ENCODE measurements around the gene SIRT3. TPM values are rescaled to one million over a fixed set of nuclear protein-coding genes. Genes with fewer than 3 reads are reported as not detected.

SIRT3 gene
- polyA plus RNA-seq, 1 donor (not counting 4 experiments of a cell fraction or from before 2014, with no cell fraction given): 12.6 TPM

- FAIRE-seq (no peak), DNase-seq (ENCODE audit: low read depth, low spot score) (no peak)
- H3K27ac ChIP-seq (ENCODE audit: control insufficient read depth, insufficient read depth, low read length): no peak overlapping the region
- TF ChIP-seq CTCF (optimal IDR thresholded peaks at IDR 0.05 in 1 of 3, IDR thresholded peaks at IDR 0.05 in 1 of 3, conservative IDR thresholded peaks at IDR 0.05 in 1 of 3; ENCODE audit: extremely low read depth in 1 of 3, insufficient read depth in 2 of 3, low read length in 3 of 3) (no peak), EZH2 (IDR thresholded peaks at IDR 0.05; ENCODE audit: low read length) (no peak)
- no peaks in the 10 kb centered on the region for H3K9me3 ChIP-seq (ENCODE audit: control insufficient read depth, low read depth, low read length)
- no peaks in the 10 kb centered on the region for H3K36me3 ChIP-seq (ENCODE audit: control insufficient read depth in 2 of 2, extremely low read depth in 1 of 2, insufficient read depth in 2 of 2, low read length in 2 of 2)
- H2AFZ ChIP-seq (ENCODE audit: control insufficient read depth, low read length): no peak overlapping the region
- no peaks in the 10 kb centered on the region for H3K9me1 ChIP-seq (ENCODE audit: control insufficient read depth, extremely low read depth, insufficient read depth, low read length)
- H3K4me3 ChIP-seq (ENCODE audit: control insufficient read depth in 2 of 3, extremely low read depth in 1 of 3, insufficient read depth in 2 of 3, low read depth in 1 of 3, low read length in 3 of 3): no peak overlapping the region
- no peaks in the 10 kb centered on the region for H3K79me2 ChIP-seq (ENCODE audit: control insufficient read depth, insufficient read depth, low read length)
- no peaks in the 10 kb centered on the region for H4K20me1 ChIP-seq (ENCODE audit: control insufficient read depth, extremely low read depth, insufficient read depth, low read length)
- H3K4me1 ChIP-seq (ENCODE audit: control insufficient read depth, extremely low read depth, insufficient read depth, low read length): no peaks in the 10 kb centered on the region
- no peak overlapping the region for H3K9ac ChIP-seq (ENCODE audit: control insufficient read depth, extremely low read depth, insufficient read depth, low read length)
- H3K27me3 ChIP-seq (ENCODE audit: control insufficient read depth, extremely low read depth, insufficient read depth, low read length): peaks cover 43% of the 10 kb centered on the region
- H3K4me2 ChIP-seq (ENCODE audit: control insufficient read depth, extremely low read depth, insufficient read depth, low read depth, low read length): no peak overlapping the region
- dilution Hi-C loops (cut with MboI; ENCODE audit: extremely low pct_ligation_motif_present, low sequenced_read_pairs): no loop called here
Observed at GRCh38 chr11:276219-276618, 40.1 kb upstream of the SIRT3 start.

- TF ChIP-seq CTCF (optimal IDR thresholded peaks at IDR 0.05 in 1 of 3, IDR thresholded peaks at IDR 0.05 in 1 of 3, conservative IDR thresholded peaks at IDR 0.05 in 1 of 3; ENCODE audit: extremely low read depth in 1 of 3, insufficient read depth in 2 of 3, low read length in 3 of 3) (no peak), EZH2 (IDR thresholded peaks at IDR 0.05; ENCODE audit: low read length) (no peak)
- no peak overlapping the region for H3K4me3 ChIP-seq (ENCODE audit: control insufficient read depth in 2 of 3, extremely low read depth in 1 of 3, insufficient read depth in 2 of 3, low read depth in 1 of 3, low read length in 3 of 3)
- H4K20me1 ChIP-seq (ENCODE audit: control insufficient read depth, extremely low read depth, insufficient read depth, low read length): no peaks in the 10 kb centered on the region
- no peaks in the 10 kb centered on the region for H3K9me1 ChIP-seq (ENCODE audit: control insufficient read depth, extremely low read depth, insufficient read depth, low read length)
- no peak for FAIRE-seq
- dilution Hi-C loops (cut with MboI; ENCODE audit: extremely low pct_ligation_motif_present, low sequenced_read_pairs): no loop called here
- no peak overlapping the region for H2AFZ ChIP-seq (ENCODE audit: control insufficient read depth, low read length)
- no peak overlapping the region for H3K27ac ChIP-seq (ENCODE audit: control insufficient read depth, insufficient read depth, low read length)
- peaks cover 10% of the 10 kb centered on the region for H3K27me3 ChIP-seq (ENCODE audit: control insufficient read depth, extremely low read depth, insufficient read depth, low read length)
- peaks cover 3% of the 10 kb centered on the region for H3K4me1 ChIP-seq (ENCODE audit: control insufficient read depth, extremely low read depth, insufficient read depth, low read length)
- no peak overlapping the region for H3K9ac ChIP-seq (ENCODE audit: control insufficient read depth, extremely low read depth, insufficient read depth, low read length)
- H3K36me3 ChIP-seq (ENCODE audit: control insufficient read depth in 2 of 2, extremely low read depth in 1 of 2, insufficient read depth in 2 of 2, low read length in 2 of 2): no peaks in the 10 kb centered on the region
- DNase-seq (ENCODE audit: low read depth, low spot score): no peak
- H3K4me2 ChIP-seq (ENCODE audit: control insufficient read depth, extremely low read depth, insufficient read depth, low read depth, low read length): no peak overlapping the region
- no peaks in the 10 kb centered on the region for H3K79me2 ChIP-seq (ENCODE audit: control insufficient read depth, insufficient read depth, low read length)
- H3K9me3 ChIP-seq (ENCODE audit: control insufficient read depth, low read depth, low read length): no peaks in the 10 kb centered on the region
Observed at GRCh38 chr11:272931-273198, 36.7 kb upstream of the SIRT3 start.

All from keratinocyte (primary cell).